ENCODE results near the gene FNDC11. TPM values are rescaled to one million over a fixed set of nuclear protein-coding genes. Genes with fewer than 3 reads are reported as not detected.

FNDC11 gene
- total RNA-seq, 1 experiment from 2014 or later, result 2.5 TPM

DNA sequence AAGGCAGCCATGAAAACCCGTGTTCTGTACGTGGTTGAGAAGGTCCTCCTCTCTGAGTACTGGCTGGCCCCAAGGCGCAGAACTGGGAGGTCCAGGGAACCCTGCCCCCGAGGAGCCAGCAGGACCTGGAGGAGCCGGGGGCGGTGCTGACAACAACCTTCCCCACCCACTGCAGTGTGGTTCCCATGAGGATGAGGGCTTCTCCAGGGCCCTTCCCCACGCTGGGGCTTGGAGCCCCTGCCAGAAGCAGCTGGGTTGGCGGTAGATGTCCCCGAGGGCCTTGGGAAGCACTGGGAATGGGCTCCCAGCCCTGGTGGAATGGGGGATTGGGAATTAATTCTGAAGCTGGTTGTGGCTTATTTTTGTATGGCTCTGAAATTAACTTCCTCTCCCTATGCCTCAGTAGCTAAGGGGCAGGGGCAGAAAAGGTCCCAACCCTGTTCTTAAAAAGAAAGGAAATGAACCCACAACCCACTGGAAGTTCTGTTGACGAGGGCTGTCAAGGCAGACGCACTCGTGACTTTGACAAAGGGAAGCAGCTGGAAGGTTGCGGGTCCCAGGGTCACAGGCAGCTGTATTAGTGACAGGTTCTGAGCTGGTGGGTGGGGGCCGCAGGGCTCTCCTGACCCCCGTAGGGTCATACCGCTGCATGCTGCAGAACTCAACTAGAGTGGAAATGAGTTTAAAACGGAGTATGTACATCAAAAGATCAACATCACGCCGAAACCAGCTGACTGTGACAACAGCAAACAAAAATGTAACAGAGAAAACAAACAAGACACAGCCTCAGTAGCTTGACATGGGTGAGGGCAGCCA lies 34.0 kb downstream of the FNDC11 start:
- H3K9me3 ChIP-seq (ENCODE audit: control insufficient read depth, low read depth, low read length), result no peaks in the 10 kb centered on the region
- Mint-ChIP-seq H3K36me3 (ENCODE audit: insufficient read depth in 1 of 3, low read depth in 3 of 3) (peaks cover 0 to 27% (median 20%) of the 10 kb centered on the region in 3 experiments), H3K9me3 (no peaks in the 10 kb centered on the region), H3K4me1 (peaks cover 7 to 10% of the 10 kb centered on the region in 2 experiments), H3K27me3 (ENCODE audit: low read depth) (peaks cover 2% of the 10 kb centered on the region; the same call in 1 of the 2 replicates), H3K27ac (peak overlapping the region in 2 of 3 experiments; percentile 68 to 79; a peak in 3 of 7 replicates), H3K4me3 (no peak overlapping the region)
- no peak overlapping the region for H3K56ac ChIP-seq (ENCODE audit: insufficient read length, low read depth, low read length)
- no CpG with 5 or more reads among the region's 19 CpGs for WGBS (ENCODE audit: extremely low coverage, insufficient read length, low lambda C conversion rate)
- no peak overlapping the region for H2AK5ac ChIP-seq (ENCODE audit: insufficient read length, low read length)
- TF ChIP-seq, protein P1, sequence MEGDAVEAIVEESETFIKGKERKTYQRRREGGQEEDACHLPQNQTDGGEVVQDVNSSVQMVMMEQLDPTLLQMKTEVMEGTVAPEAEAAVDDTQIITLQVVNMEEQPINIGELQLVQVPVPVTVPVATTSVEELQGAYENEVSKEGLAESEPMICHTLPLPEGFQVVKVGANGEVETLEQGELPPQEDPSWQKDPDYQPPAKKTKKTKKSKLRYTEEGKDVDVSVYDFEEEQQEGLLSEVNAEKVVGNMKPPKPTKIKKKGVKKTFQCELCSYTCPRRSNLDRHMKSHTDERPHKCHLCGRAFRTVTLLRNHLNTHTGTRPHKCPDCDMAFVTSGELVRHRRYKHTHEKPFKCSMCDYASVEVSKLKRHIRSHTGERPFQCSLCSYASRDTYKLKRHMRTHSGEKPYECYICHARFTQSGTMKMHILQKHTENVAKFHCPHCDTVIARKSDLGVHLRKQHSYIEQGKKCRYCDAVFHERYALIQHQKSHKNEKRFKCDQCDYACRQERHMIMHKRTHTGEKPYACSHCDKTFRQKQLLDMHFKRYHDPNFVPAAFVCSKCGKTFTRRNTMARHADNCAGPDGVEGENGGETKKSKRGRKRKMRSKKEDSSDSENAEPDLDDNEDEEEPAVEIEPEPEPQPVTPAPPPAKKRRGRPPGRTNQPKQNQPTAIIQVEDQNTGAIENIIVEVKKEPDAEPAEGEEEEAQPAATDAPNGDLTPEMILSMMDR (conservative IDR thresholded peaks at IDR 0.05), result no peak
- no peak overlapping the region for H3K23ac ChIP-seq (ENCODE audit: insufficient read length, low read depth, low read length)
- no peak overlapping the region for H3K14ac ChIP-seq (ENCODE audit: insufficient read depth, low read length)
- no peak overlapping the region for H2BK15ac ChIP-seq (ENCODE audit: low read depth, low read length)
- H3K18ac ChIP-seq (ENCODE audit: insufficient read length, low read depth, low read length), result no peak overlapping the region
- H3T11ph ChIP-seq (ENCODE audit: low read length), result no peak overlapping the region
- H3K4me2 ChIP-seq (ENCODE audit: insufficient read depth, insufficient read length, low read length), result no peak overlapping the region
- no peak overlapping the region for H2AFZ ChIP-seq (ENCODE audit: low read length)
- H4K91ac ChIP-seq (ENCODE audit: insufficient read length, low read depth, low read length), result no peak overlapping the region
- H2BK120ac ChIP-seq (ENCODE audit: low read depth, low read length, poor library complexity, severe bottlenecking), result no peak overlapping the region
- H2BK12ac ChIP-seq (ENCODE audit: insufficient read length, low read depth, low read length), result no peak overlapping the region
- no peaks in the 10 kb centered on the region for H3K79me2 ChIP-seq (ENCODE audit: insufficient read depth, low read length)
- H3K79me1 ChIP-seq (ENCODE audit: insufficient read depth, low read depth, low read length, poor library complexity, severe bottlenecking), result no peaks in the 10 kb centered on the region
- H3K23me2 ChIP-seq (ENCODE audit: insufficient read length, low read depth, low read length, poor library complexity, severe bottlenecking), result no peaks in the 10 kb centered on the region
- H4K20me1 ChIP-seq (ENCODE audit: control insufficient read depth, insufficient read depth, insufficient read length), result no peaks in the 10 kb centered on the region
- H4K8ac ChIP-seq (replicated peaks; ENCODE audit: insufficient read length, low read depth, low read length), result no peak overlapping the region
- H2BK5ac ChIP-seq (ENCODE audit: insufficient read length, low read length), result no peak overlapping the region
- H2BK20ac ChIP-seq (ENCODE audit: low read depth, low read length, poor library complexity, severe bottlenecking), result no peak overlapping the region
- H4K5ac ChIP-seq (ENCODE audit: insufficient read length, low read depth, low read length), result no peak overlapping the region
- H3K9ac ChIP-seq (ENCODE audit: extremely low read depth, insufficient read length, low read length), result no peak overlapping the region
- no peaks in the 10 kb centered on the region for H3K27me3 ChIP-seq (ENCODE audit: insufficient read depth, low read length)
- H3K27ac ChIP-seq (ENCODE audit: insufficient read length, low read depth, low read length), result no peak overlapping the region
- H3K4me1 ChIP-seq (ENCODE audit: insufficient read depth, low read length), result no peaks in the 10 kb centered on the region
- no peak for DNase-seq
- H3K4ac ChIP-seq (ENCODE audit: low read depth, low read length), result no peak overlapping the region
